Epidermal melanocyte (primary cell): ENCODE data around the gene CUEDC2.
"Not testable (repeated sequence)": the region's sequence is repeated elsewhere in the genome, so short reads cannot be mapped to it uniquely, and the experiment has no call there.

Experiments
- DNase-seq: peaks from one replicate; pipeline ENCODE4 v3.0.0; 2011; ENCODE audit warnings: low spot score; ENCODE audit not compliant: insufficient read length

CUEDC2 gene

GRCh38 chr10:102454662-102455487 lies 22.5 kb upstream of the CUEDC2 start:
- DNase-seq: not testable (repeated sequence)

DNA sequence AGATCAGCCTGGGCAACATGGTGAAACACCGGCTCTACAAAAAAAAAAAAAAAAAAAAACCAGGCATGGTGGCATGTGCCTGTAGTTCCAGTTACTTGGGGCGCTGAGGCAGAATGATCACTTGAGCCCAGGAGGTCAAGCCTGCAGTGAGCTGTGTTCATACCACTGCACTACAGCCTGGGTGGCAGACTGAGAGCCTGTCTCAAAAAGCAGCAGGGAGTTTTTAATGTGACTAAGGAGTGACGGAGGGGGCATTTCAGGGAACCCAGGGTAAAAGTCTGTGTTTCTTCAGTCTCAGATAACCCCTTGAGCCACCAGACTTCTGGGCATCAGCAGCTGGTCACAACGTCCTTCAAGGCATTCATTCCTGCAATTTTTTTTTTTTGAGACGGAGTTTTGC lies 21.1 kb upstream of the CUEDC2 start:
- no peak for DNase-seq

GRCh38 chr10:102452672-102453340 lies 20.4 kb upstream of the CUEDC2 start:
- DNase-seq: peak; percentile 45

- DNase-seq: no peak
Measured at GRCh38 chr10:102451105-102451969, 19.0 kb upstream of the CUEDC2 start, which contains the start of gene C10orf95. Gene C10orf95 (minus strand): TSS chr10:102451543. CDS start chr10:102451093, 450 bp downstream.

- peak; percentile 75 for DNase-seq
Measured at GRCh38 chr10:102450374-102451104, 18.2 kb upstream of the CUEDC2 start.

- no peak for DNase-seq
Measured at GRCh38 chr10:102450124-102450373, 17.7 kb upstream of the CUEDC2 start.

DNA sequence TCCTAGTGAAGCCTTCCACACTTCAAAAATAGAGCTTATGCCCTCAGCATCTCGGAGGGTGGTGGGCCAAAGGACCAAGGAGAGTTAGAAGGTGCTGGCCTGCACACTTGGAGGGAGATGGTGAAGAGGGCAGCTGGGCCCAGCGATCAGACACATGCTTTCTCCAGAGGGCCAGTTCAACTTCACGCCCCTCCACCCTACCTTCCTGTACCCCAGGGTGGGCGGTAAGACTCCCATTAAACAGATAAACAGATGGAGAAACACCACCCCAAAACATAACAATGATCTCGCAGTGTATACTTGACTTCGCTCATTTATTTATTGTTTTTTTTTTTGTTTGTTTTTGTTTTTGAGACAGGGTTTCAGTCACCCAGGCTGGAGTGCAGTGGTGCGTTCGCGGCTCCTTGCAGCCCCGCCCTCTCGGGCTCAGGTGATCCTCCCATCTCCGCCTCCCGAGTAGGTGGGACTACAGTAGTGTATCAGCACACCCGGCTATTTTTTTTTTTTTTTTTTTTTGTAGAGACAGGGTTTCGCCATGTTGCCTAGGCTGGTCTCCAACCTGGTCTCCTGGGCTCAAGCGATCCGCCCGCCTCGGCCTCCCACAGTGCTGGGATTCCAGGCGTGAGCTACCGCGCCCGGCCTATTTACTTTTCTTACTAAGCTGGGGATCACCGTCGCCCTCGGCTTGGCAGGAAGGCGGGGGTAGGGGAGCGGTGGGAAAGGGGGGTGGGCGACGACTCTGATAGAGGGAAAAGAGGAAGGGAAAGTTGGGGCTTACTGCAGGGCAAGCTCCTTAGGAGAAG lies 17.1 kb upstream of the CUEDC2 start:
- DNase-seq: no peak

DNA sequence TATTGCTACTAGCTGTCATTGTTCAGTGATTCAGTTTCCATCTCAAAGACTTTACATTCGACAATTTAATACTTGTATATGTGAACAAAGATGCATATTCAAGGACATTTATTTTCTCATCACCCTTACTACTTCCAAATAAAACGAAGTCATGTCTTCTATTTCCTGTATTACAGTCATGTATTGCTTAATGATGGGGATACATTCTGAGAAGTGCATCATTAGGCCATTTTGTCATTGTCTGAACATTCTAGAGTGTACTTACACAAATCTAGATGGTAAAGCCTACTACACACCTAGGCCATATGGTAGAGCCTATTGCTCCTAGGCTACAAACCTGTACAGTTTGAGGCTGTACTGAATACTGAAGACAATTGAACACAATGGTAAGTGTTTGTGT lies 12.5 kb upstream of the CUEDC2 start:
- no peak for DNase-seq

GRCh38 chr10:102438374-102438773 lies 6.0 kb upstream of the CUEDC2 start:
- DNase-seq: no peak

- no peak for DNase-seq
Measured at GRCh38 chr10:102437515-102437914, 5.1 kb upstream of the CUEDC2 start.

GRCh38 chr10:102436312-102436711 lies 3.9 kb upstream of the CUEDC2 start:
- no peak for DNase-seq

GRCh38 chr10:102435529-102436233 lies 3.3 kb upstream of the CUEDC2 start:
- no peak for DNase-seq

- no peak for DNase-seq
Measured at GRCh38 chr10:102435133-102435497, 2.7 kb upstream of the CUEDC2 start.

DNA sequence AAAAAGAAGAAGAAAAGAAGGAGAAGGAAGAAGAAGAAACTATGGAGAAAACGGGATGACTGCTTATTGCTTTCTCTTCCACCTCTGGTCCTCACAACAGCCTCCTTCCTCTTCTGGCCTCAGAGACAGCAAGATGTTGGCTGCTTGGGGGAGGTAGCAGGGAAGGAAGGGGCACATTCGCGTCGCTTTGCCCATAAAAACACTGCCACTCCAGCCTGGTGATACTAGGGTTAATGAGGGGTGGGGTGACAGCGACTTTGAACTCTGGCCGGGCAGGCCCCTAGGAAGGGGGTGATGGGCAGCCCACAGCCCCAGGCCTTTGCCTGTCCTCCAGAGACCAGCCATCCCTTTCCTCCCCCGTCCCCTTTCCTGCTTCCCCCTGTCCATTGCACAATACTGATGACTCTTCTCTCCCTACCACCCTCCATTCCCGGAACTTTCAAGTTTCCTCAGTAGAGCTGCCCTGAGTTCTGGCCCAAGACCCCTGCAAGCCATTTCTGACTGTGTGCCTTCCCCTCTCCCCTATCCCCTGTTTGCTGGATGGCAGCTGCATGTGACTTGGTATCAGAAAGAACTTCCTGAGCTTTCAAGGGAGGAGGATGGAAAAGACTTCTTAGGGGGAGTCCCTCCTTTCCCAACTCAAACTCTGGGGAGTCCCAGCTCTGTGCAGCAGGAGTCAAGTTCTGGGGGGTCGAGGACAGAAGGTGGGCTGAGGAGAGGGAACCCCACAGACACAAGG lies 2.2 kb upstream of the CUEDC2 start:
- DNase-seq: no peak

GRCh38 chr10:102433619-102434046 lies 1.3 kb upstream of the CUEDC2 start:
- DNase-seq: no peak

DNA sequence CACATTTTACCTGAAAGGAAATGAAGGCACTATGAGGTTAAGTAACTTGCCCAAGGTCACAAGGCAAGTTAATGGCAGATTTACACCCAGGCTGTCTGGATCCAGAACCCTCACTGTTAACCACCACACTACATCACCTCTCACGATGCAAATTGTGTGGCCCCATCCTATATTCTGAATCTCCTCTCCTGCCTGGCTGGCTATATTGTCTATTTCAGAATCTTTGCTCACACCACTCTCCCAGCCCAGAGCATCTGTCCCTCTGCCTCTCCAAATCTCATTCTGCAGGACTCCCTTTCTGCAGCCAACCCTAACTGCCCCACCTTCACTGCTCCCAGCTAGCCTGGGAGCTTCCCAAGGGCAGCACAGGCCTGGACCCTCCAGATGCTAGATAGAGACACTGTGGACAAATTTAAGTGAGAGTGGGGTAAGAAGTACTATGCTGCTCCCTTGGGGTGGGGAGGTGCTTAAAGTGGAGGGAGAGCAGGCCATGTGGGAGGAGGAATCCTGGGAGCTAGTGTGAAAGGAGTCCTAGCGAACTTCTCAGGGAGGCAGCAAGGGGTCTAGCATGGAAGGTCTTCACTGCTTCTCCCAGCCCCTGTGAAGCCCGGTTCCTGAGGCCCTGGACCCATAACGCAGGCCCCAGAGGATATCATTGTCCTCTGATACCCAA lies 786 bp downstream of the CUEDC2 start:
- DNase-seq: no peak

- DNase-seq: no peak
Measured at GRCh38 chr10:102429468-102429867, 2.9 kb downstream of the CUEDC2 start.

GRCh38 chr10:102426803-102427287 lies 5.5 kb downstream of the CUEDC2 start:
- DNase-seq: no peak

GRCh38 chr10:102425444-102425843 lies 6.9 kb downstream of the CUEDC2 start:
- no peak for DNase-seq
